ENCODE results near the gene WDHD1. TPM values are rescaled to one million over a fixed set of nuclear protein-coding genes. Genes with fewer than 3 reads are reported as not detected.
A peak's percentile ranks its signal among the peaks of the same experiment; 100 is the strongest.
"Not testable (repeated sequence)": the region's sequence is repeated elsewhere in the genome, so short reads cannot be mapped to it uniquely, and the experiment has no call there.

The WDHD1 gene
- total RNA-seq, 1 donor, result 14.2 TPM

- DNase-seq (ENCODE audit: low read depth), result no peak
- TF ChIP-seq CTCF (IDR thresholded peaks at IDR 0.05; ENCODE audit: insufficient read depth, low read depth, low read length), result no peak
- H3K4me3 ChIP-seq (ENCODE audit: low read depth, low read length), result no peak overlapping the region
Observed at GRCh38 chr14:54916101-54916500, 110.8 kb downstream of the WDHD1 start.

GRCh38 chr14:54909817-54910558 is 116.9 kb downstream of the WDHD1 start:
- no peak for TF ChIP-seq CTCF (IDR thresholded peaks at IDR 0.05; ENCODE audit: insufficient read depth, low read depth, low read length)
- DNase-seq (ENCODE audit: low read depth), result no peak
- H3K4me3 ChIP-seq (ENCODE audit: low read depth, low read length), result no peak overlapping the region

GRCh38 chr14:54908973-54909372 is 117.9 kb downstream of the WDHD1 start:
- not testable (repeated sequence) for DNase-seq (ENCODE audit: low read depth); H3K4me3 ChIP-seq (ENCODE audit: low read depth, low read length)

- TF ChIP-seq CTCF (IDR thresholded peaks at IDR 0.05; ENCODE audit: insufficient read depth, low read depth, low read length), result no peak
- no peak for DNase-seq (ENCODE audit: low read depth)
- no peak overlapping the region for H3K4me3 ChIP-seq (ENCODE audit: low read depth, low read length)
Observed at GRCh38 chr14:54908190-54908589, 118.7 kb downstream of the WDHD1 start.

GRCh38 chr14:54906075-54906474 is 120.8 kb downstream of the WDHD1 start:
- no peak overlapping the region for H3K4me3 ChIP-seq (ENCODE audit: low read depth, low read length)
- no peak for TF ChIP-seq CTCF (IDR thresholded peaks at IDR 0.05; ENCODE audit: insufficient read depth, low read depth, low read length)
- no peak for DNase-seq (ENCODE audit: low read depth)

GRCh38 chr14:54902521-54903420 is 124.1 kb downstream of the WDHD1 start, which contains the start of gene GCH1:
GCH1 (minus strand) TSS chr14:54902826; CDS start chr14:54902663, 163 bp downstream.
- TF ChIP-seq CTCF (IDR thresholded peaks at IDR 0.05; ENCODE audit: insufficient read depth, low read depth, low read length), result peak; percentile 41
- peak; percentile 54 for DNase-seq (ENCODE audit: low read depth)
- H3K4me3 ChIP-seq (ENCODE audit: low read depth, low read length), result peak within 1 kb of the TSS; percentile 76

- peak overlapping the region; percentile 76 for H3K4me3 ChIP-seq (ENCODE audit: low read depth, low read length)
- no peak for TF ChIP-seq CTCF (IDR thresholded peaks at IDR 0.05; ENCODE audit: insufficient read depth, low read depth, low read length)
- peak; percentile 62 for DNase-seq (ENCODE audit: low read depth)
Observed at GRCh38 chr14:54902143-54902520, 124.8 kb downstream of the WDHD1 start.

Measured in fibroblast of villous mesenchyme (primary cell).